NCI-H526 (cell line): ENCODE measurements around the gene ENO4.

Source experiments
- DNase-seq, 2 experiments: peaks; one replicate each; lab custom pipeline; 2025; lab: John Stamatoyannopoulos, UW

ENO4 gene

DNA sequence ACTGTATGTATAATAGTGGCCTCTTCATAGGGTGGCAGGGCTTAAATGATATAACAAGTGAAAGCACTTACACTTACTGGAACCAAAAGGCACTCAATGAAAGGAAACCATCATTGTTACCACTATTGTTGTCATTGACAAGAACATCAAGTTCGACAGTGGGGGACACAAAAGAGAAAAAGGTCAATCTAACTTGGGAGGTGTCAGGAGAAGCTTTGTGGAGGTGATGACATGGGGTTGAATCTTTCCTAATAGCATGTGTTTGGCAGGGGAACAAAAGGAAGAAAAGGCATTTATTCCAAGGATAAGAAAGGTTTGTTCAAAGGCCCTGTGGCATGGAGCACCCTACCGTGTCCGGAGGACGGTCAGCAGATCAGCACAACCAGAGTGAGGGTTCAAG is 18.2 kb upstream of the ENO4 start:
- no peak for DNase-seq

DNA sequence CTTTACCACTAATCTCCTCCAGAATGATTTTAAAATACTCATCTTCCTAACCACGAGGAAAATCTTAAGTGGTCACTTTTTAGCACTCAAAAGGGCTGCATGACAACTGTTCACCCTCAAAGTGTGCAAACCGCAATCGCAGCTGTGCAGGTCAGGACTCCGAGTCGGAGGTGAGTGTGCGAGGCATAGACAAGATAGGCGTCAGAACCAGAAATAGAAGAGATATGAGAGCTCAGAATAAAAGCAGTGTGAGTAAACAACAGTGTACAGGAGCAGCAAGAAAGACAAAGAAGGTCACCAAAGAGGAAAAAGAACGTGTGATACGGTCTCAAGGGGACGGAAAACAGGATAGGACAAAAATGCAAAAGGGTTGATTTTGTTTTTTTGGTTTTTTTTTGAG is 17.5 kb upstream of the ENO4 start:
- no peak for DNase-seq

DNA sequence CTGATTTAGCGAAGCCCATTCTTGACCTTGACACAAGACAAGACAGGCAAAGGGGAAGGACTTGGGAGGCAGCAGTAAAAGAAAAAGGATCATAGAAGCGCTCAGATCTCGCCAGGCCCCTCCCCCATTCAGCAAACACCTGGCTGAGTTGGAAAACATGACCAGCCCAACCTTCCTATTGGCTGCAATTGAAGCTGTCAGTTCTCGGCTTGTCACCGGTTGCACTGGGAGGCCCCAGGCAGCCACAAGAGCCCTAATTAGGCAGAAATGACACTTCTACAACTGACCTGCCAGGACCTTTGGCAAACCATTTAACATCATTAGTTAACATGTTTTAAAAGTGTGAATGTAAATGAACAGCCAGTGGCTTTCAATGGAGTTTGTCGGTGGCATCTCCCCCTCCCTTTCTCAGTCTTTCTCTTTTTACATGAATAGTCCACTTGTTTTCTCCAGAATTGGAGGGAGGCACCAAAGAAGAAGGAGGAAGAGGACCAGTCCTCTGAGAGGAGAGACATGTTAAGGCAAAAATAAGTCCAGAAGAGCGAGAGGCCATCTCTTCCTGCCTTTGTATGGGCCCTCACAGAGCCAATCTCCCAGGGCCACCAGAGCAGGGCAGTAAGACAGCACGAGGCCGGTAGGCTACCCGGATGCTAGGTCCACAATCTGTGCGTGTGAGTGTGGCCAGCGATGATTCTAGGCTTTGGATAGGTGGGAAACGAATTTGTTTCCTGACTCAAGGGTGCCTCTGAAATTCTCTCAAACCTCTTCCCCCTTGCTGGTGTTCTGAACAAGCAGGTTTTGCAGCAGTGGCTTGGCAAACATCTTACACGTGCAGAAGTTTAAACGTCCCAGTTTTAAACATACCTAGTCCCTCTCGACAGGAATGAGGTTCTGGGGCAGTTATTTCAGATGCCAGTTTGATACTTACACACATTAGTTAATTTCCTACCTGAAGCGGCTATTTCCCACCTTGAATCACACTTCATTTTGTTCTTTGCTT is 15.0 kb upstream of the ENO4 start:
- DNase-seq, result no peak

DNA sequence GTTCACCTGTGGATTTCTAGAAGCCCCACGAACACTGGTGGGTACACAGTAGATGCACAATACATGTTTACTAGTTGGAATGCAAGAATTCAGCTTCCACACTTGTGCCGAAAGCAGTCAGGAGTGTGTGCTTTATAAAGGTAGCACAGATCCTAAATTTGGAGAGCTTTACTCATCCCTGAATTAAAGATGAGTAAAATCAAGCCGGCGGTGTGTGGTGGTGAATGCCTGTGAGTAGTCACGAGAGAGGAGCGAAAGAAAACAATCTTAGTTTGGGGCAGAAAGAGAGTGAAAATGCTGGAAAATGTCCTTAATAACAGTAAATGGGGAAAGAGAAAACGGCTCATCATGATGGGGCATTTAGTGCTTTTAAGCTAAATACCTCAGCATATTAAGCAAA is 13.6 kb upstream of the ENO4 start:
- DNase-seq, result no peak

DNA sequence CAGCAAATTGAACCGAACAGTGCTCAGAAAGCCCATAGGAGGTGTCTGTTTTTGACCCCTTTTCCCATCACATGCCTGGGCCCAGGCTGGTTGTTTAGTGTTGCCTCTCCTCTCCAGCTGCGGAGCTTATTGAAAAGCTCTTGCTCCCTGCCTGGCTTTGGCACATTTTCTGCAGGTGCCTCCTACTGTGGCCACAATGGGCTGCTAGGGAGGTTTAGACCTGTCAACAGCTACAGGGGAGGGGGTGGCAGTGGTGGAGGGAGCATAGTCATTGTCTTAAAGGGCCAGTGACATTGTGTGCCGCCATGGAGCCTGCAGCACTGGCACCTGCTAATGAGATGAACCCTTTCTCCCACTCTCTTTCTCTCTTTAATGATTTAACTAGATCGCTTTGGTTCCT is 13.2 kb upstream of the ENO4 start:
- DNase-seq, result peak in 1 of 2 experiments; percentile 39

DNA sequence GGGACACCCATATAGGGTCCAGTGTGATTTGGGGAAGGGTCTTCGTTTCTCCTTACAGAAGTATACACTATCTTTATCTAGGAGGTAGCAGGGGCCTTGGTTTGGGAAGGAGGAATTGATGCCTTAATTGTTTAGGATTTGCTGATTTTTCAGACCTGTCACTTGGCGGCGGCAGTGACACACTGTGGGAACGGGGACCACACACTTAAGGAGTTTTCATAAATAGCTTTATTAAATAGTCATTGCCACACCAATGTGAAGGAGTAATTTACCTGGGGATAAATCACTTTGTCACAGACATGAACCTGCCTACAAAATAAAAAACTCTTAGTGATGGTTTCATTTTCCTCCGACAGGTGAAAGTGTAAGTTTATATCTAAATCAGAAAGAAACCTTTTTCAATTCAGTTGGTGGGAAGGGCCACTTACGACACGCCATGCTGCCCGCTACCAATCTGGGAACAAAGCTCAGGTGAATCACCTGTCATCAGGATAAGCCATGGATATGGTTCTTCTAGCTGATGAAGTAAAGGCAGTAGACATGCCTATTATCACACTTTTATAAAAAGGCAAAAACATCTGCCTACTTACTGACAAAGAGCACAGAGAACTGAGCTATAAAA is 12.3 kb upstream of the ENO4 start:
- no peak for DNase-seq

DNA sequence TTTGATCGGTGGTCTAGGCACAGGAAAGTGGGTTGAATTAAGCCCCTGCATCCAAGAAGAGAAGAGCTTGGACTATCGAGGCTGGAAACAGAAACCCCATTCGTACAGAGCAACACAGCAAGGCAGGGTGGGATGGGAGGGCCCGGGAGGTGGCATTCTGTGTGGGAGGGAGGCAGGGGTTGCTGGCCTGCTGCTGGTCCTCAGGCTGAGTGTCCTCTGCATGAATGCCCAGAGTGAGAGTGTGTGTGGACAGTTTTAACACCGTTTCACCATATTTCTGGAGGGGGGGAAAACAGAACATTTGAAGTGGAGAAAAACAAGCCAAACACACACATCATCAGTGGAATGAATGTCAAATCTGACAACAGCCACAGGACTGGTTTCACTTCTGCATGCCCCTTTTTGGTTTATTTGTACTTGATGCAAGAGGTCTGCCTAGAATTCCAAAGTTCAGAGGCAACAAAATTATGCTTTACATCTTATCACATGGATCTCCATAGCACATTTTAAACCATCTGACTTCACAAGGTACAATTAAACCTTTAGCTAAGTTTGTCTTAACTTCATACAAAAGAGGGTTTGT is 11.1 kb upstream of the ENO4 start:
- no peak for DNase-seq

DNA sequence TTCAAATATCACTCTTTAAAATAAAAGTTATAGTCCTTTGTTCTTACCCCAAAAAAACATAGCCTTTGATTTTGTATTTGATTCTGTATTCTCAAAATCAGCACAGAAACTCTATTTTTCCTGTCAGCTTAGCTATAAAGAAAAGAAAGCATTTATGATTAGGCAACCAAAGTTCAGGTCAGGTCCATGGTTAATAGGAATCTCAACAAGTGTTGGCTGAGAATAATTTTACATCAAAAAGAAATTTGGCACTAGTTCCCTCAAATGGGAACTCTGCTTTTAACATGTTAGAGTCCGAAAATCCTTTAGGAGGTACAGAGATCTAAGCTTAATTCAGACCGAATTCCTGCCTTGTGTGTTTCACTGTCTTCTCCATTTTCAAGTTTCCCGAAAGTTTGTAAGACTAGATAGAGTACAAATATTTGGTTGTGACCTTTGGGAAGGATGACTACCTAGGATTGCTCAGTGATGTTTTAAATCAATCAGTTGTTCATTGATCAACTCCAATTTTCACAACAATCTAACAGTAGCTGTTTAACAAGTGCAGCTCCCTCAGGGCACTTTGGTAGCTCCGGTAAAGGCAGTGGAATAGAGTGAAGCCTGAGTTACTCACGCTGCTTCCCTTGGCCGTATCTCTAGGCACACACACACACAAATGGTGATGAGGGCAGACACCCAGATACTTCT is 8.8 kb upstream of the ENO4 start:
- no peak for DNase-seq

DNA sequence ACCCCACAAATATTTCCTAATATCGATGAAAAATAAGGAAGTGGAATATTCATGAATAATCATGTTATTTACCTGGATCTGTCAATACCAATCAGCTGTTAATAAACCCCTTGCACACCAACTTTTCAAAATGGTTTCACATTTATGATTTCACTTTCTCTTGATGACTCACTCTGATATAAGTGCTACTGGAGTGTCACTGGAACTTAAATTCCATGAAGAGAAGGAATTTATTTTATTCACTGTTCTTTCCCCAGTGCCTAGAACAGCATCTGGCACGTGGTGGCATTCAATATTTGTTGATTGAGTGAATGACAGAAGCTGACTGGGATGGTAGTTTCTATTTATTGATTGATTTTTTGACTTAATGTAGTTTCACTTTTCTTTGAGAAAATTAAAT is 3.5 kb upstream of the ENO4 start:
- DNase-seq, result no peak

DNA sequence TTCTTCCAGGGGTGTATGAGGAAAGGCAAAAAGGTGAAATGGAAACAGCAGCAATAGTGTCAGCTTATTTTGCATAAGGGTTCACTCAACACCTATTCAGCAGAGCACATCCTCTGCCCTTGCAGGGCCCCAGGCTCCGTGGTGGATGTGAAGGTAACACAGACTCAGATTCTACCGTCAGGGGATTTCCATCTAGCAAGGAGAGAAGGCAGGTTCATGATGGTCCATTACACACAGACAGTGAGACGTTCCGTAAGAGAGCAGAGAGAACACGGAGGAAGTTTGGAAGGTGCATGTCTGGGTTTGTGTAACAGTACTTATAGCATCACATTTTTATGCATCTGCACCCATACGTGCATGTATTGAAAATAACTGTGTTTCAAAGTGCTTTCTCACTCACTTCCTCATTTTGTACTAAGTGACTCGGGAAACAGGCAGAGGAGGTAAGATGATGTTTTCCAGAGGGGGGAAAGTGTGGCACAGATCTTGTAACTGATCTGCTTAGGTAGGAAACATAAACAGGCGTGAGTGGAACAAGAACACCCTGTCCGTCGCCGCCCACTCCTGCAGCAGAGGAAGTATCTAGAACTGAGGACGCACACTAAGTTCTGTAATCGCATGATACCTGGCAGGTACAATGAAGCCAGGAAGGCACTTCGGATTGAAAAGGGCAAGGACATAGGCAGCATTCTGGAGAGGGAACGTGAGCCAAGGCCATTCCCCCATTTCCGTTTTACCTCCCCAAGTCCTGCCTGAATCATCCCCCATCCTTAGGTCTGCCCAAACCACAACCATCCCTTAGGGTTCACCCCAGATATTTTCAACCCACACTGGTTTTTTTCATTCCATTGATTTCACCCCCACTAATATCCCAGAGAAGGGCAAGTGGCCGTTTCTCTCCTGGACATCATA is 1.0 kb upstream of the ENO4 start:
- DNase-seq, result peak in 1 of 2 experiments; percentile 1

DNA sequence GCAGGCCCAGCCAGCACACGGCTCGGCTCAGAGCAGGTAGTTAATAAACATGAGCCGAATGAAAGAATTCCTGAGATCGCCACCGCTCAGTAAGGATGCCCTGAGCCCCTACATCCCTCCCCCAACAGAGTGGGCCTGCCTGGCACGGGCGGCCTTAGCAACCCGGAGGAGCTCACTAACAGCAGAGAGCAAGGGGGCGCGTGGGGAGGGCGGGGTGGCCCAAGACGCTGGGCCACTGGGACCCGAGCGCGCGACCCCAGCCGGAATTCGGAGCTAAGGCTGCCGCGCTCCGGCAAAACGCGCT is 403 bp upstream of the ENO4 start:
- DNase-seq, result peak in 1 of 2 experiments; percentile 58

DNA sequence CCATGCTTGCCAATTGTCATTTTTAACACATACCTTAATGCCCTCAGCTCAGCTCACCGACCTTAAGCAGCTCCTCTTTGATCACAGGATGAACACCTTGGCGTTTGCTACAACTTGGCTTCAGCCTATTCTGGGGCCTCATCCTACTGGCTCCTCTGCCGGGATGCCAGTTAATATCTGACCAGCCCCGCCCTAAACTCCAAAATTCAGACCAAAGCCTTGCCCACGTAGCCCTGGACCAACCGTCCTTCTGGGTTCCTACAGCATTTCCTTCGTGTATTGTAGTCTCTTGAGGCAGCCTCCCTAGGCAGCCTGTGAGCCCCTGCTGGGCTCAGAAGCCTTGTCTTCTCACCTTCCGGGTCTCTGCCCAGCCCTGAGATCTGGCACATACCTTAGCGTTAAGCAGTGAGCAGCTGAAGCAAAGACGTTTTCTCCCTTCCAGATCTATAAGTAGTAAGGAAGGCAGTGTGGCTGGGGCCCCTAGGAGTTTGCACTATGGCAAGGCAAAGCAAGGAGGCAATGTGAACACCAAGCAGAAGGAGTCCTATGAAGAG is 836 bp downstream of the ENO4 start:
- DNase-seq, result no peak

DNA sequence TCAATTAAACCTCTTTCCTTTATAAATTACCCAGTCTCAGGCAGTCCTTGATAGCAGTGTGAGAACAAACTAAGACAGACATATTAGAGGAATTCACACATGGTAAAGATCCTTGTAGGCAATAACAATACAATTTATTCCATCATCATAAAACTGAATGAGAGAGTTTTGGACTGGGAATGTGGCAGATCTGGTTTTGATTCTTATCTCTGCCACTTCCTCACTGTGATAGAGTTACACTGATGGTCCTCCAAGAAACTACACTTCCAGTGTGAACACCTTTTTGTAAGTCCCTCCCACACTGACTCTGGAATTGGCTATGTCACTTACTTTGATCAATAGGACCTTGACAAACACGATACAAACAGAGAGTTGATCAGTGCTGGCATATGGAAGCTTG is 2.9 kb downstream of the ENO4 start:
- DNase-seq, result no peak

DNA sequence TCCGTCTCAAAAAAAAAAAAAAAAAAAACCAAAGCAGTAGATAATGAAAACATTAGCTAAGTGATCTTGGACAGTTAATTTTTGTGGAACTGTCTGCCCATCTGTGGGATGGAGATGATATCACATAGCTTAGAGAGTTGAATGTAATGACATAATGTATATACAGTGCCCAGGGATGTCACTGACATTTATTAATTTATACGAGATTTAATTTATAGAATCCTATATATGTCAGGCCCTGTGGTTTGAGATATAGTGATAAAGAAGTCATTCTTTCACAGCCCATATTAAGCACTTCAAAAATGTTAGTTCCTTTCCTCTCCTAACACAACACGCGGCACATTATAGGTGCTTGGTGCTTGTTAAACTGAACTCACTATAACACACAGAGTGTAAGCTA is 4.0 kb downstream of the ENO4 start:
- no peak for DNase-seq

DNA sequence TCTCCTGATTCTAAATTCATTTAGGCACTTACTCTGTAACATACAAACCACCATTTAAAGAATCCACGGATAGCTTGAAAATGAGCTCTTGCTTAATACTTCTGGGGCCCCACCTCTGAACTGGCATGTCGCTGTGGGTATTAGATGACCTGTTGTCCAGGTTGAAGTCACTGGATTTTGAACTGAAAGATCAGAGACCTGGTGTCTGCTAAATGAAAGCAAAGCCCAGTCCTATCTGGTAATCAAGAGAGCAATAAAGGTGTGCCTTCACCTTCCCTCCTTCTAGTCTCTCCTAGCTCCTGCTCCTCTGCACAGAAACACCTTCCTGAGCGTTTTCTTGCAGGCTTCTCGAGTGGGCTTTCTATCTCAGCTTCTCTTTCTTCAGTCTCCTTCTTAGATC is 4.4 kb downstream of the ENO4 start:
- no peak for DNase-seq

DNA sequence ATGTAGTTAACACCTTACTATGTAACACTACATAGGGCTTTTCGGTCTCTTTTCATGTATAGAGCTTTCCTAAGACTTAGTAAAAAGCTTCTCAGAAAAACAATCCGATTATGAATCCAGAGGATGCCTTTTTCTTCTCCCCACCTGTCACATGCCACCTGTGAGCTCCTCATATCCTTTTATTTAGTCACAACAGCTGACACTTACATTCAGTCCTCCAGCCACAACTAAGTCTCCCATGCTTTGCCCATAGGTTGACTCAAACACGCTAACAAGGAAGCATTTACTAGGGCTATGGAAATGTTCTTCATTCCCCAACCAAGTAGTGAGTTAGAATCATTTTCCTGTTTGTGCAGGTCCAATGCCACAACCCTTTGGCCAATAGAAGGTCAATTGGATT is 7.9 kb downstream of the ENO4 start:
- DNase-seq, result no peak

DNA sequence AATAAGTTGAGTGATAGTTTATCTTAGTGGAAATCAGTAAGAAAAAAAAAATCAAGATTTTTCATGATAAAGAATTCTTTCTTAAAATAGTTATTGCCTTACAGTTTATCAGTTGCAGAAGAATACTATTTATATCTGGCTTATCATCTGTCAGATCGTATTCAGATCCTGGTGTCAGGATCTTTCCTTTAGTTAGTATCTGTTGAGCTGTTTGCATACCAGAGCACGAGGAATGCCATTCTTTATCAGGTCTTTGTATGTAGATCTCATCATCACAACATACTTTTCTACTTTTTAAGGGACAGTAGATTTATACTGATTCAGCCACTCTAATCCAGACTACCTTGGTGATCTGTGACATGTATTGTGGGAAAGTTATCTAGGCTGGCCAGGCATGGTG is 12.5 kb downstream of the ENO4 start:
- DNase-seq, result no peak

DNA sequence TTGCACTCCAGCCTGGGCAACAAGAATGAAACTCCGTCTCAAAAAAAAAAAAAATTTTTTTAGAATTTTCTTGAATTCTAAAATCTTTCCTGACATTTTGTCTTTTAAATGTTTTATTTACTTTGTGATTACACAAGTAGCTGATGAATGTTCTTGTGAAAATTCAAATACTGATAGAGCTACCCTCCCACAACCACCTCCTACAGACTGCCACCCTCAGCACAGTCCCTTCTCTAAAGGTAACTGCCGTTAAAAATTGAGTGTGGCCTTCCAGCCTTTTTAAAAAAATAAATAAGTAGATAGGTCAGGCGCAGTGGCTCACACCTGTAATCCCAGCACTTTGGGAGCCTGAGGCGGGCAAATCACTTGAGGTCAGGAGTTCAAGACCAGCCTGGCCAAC is 15.1 kb downstream of the ENO4 start:
- no peak for DNase-seq

DNA sequence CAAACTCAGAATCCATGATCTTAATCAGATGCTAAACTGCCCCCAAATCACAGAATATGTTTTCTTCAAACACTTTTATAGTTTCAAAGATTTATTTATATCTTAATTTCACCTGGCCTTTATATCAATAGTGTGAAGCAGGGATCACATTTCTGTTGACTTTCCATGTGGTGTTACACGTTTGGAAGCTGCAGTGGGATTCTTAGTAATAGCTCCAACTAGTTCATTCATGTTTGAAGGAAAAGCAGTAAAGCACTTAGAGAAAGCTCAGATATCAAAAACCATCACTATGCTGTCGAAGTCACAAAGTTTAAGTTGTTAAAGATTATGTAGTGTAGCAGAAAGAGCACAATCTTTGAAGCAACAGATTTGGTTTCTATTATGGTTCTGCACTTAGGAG is 16.8 kb downstream of the ENO4 start:
- DNase-seq, result no peak

DNA sequence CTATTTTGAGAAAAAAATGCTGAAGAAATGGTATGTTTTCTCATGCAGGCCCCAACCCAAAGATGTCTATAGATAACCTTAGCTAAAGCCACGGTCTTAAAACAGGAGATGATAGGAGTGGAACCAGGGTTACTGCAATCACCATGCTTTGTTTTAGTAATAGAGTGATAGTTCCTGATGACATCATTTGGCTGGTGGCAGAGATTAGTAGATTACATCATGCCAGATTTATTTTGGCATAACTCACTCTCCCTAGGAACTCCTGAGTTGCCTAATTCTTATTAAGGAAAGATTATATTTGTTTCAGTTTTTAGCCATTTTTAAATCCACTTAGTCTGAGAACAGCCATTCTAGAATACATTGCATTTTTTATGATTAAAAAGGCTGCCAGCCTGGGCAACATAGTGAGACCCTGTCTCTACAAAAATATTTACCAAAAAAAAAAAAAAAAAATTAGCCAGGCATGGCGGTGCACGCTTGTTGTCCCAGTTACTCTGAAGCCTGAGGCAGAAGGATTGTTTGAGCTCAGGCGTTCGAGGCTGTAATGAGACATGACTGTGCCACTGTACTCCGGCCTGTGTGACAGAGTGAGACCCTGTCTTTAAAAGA is 17.8 kb downstream of the ENO4 start:
- DNase-seq, result no peak

DNA sequence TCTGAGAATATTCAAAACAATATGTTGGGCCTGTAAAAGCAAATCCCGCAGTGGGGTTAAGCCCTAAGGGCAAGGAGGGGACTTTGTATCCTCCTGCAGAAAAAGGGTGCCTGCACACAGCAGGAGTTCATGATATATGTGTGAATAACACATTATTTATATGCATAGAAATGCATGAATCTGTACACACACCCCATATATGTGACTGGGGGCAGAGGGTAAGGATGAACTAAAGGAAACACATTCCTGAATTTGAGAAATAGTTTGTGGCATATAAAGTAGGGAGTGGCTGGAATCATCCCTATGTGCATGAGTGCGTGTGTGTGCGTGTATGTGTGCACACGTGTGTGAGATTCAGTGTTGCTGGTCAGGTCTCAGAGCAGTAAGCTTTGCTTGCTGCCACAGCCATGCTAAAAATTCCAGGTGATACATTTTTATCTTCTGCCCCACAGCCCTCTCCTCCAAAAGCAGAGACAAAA is 18.9 kb downstream of the ENO4 start:
- no peak for DNase-seq
